GM12878 (cell line): ENCODE results near the gene TRAF3.

Experiments used
- BRCA1 ChIP-seq: IDR thresholded peaks from 2 replicates; pipeline ENCODE4 v1.6.1; 2011; ENCODE audit warnings: low read depth, low read length, improper control_type of control experiment
- CEBPB ChIP-seq, 2 experiments: fragments of 150-350 bp in 1 of 2; IDR thresholded peaks; 2 replicates each; pipeline ENCODE4 v1.6.1; 2012 to 2014; ENCODE audit warnings: low read depth in 2 of 2, low read length in 2 of 2, borderline replicate concordance in 1 of 2, inconsistent platforms in 1 of 2
- CHD1 ChIP-seq: IDR thresholded peaks from 2 replicates; pipeline ENCODE4 v1.6.1; 2012; ENCODE audit warnings: low read depth, low read length, improper control_type of control experiment
- CHD2 ChIP-seq: IDR thresholded peaks from 2 replicates; pipeline ENCODE4 v1.6.1; 2011; ENCODE audit warnings: low read depth, low read length, improper control_type of control experiment, borderline replicate concordance
- EP300 ChIP-seq, 2 experiments: fragments of 150-350 bp in 1 of 2; IDR thresholded peaks; 2 replicates each; pipeline ENCODE4 v1.6.1; 2011 to 2012; ENCODE audit warnings: low read depth in 2 of 2, low read length in 2 of 2, borderline replicate concordance in 1 of 2, improper control_type of control experiment in 1 of 2, inconsistent platforms in 1 of 2; ENCODE audit not compliant: control insufficient read depth in 1 of 2
- GABPA ChIP-seq: IDR thresholded peaks from 2 replicates; pipeline ENCODE4 v1.6.1; 2014; ENCODE audit warnings: antibody characterized with exemption, low read depth, mild to moderate bottlenecking, inconsistent platforms
- HCFC1 ChIP-seq: fragments of 150-350 bp; IDR thresholded peaks from 2 replicates; pipeline ENCODE4 v1.6.1; 2014; ENCODE audit warnings: low read length
- POLR2A ChIP-seq: IDR thresholded peaks from 2 replicates; pipeline ENCODE4 v1.6.1; 2011; ENCODE audit warnings: low read depth, mild to moderate bottlenecking, low read length
- RB1 ChIP-seq: fragments of 450-650 bp; formaldehyde crosslinking; IDR thresholded peaks from 2 replicates; pipeline ENCODE4 v1.6.1; 2017; ENCODE audit warnings: mild to moderate bottlenecking, borderline replicate concordance
- TAF1 ChIP-seq: IDR thresholded peaks from 2 replicates; pipeline ENCODE4 v1.6.1; 2011; ENCODE audit warnings: mild to moderate bottlenecking, low read depth, low read length, borderline replicate concordance
- TARDBP ChIP-seq: IDR thresholded peaks from 2 replicates; pipeline ENCODE4 v1.6.1; 2016; ENCODE audit warnings: borderline replicate concordance
- TF ChIP-seq, protein P1 (sequence below), 3 experiments: IDR thresholded peaks in 2 of 3; conservative IDR thresholded peaks in 1 of 3; 2 replicates each; pipeline ENCODE4 v1.5.1; 2011; ENCODE audit warnings: low read depth in 3 of 3, low read length in 3 of 3, mild to moderate bottlenecking in 3 of 3, control low read depth in 2 of 3, moderate library complexity in 2 of 3, inconsistent platforms in 1 of 3, mixed read lengths in 1 of 3; ENCODE audit not compliant: control insufficient read depth in 2 of 3, insufficient read depth in 1 of 3; ENCODE audit errors: extremely low read depth in 1 of 3

DNA sequence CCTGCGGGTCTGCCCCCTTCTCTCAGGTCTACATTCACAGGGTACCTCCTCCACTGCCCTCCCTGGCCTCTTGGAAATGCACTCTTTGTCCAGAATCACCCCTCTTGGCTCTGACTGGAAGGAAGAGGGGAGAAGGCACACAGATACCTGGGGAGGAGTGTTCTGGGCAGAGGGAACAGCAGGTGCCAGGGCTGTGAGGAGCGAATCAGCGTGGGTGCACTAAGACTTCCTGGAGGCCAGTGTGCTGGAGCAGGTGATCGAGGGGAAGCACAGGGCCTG is 8.3 kb upstream of the TRAF3 start:
- no peak for TF ChIP-seq TARDBP
- TF ChIP-seq CHD2 = no peak
- TF ChIP-seq BRCA1 = no peak
- TF ChIP-seq HCFC1 = no peak
- no peak for TF ChIP-seq EP300 (IDR thresholded peaks at IDR 0.05; ENCODE audit: borderline replicate concordance in 1 of 2, control insufficient read depth in 1 of 2, low read depth in 2 of 2, low read length in 2 of 2)
- no peak for TF ChIP-seq CHD1
- no peak for TF ChIP-seq GABPA
- no peak for TF ChIP-seq RB1
- TF ChIP-seq TAF1 = no peak
- TF ChIP-seq, protein P1, sequence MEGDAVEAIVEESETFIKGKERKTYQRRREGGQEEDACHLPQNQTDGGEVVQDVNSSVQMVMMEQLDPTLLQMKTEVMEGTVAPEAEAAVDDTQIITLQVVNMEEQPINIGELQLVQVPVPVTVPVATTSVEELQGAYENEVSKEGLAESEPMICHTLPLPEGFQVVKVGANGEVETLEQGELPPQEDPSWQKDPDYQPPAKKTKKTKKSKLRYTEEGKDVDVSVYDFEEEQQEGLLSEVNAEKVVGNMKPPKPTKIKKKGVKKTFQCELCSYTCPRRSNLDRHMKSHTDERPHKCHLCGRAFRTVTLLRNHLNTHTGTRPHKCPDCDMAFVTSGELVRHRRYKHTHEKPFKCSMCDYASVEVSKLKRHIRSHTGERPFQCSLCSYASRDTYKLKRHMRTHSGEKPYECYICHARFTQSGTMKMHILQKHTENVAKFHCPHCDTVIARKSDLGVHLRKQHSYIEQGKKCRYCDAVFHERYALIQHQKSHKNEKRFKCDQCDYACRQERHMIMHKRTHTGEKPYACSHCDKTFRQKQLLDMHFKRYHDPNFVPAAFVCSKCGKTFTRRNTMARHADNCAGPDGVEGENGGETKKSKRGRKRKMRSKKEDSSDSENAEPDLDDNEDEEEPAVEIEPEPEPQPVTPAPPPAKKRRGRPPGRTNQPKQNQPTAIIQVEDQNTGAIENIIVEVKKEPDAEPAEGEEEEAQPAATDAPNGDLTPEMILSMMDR (IDR thresholded peaks at IDR 0.05 in 2 of 3, conservative IDR thresholded peaks at IDR 0.05 in 1 of 3; ENCODE audit: control insufficient read depth in 2 of 3, extremely low read depth in 1 of 3, insufficient read depth in 1 of 3, low read depth in 3 of 3, low read length in 3 of 3) = no peak
- TF ChIP-seq CEBPB (IDR thresholded peaks at IDR 0.05; ENCODE audit: borderline replicate concordance in 1 of 2, low read depth in 2 of 2, low read length in 2 of 2) = no peak
- no peak for TF ChIP-seq POLR2A
